ENCODE measurements around the gene FOXC2. TPM values are rescaled to one million over a fixed set of nuclear protein-coding genes. Genes with fewer than 3 reads are reported as not detected.

The FOXC2 gene
- total and polyA plus RNA-seq, 2 of the 13 experiments (the other 11 are each of a cell fraction or from before 2014, with no cell fraction given): not detected

- TF ChIP-seq ZNF142 (CRISPR knock-in tag; IDR thresholded peaks at IDR 0.05) (no peak), SIX1 (CRISPR knock-in tag; IDR thresholded peaks at IDR 0.05; ENCODE audit: borderline replicate concordance) (peak; percentile 77; the same call in 1 of the 2 replicates), PHF8 (CRISPR knock-in tag; IDR thresholded peaks at IDR 0.05) (no peak), ZNF615 (CRISPR knock-in tag; IDR thresholded peaks at IDR 0.05; ENCODE audit: borderline replicate concordance) (no peak), PITX1 (CRISPR knock-in tag; IDR thresholded peaks at IDR 0.05) (no peak), PAX8 (CRISPR knock-in tag; IDR thresholded peaks at IDR 0.05; ENCODE audit: borderline replicate concordance) (no peak), ZFP36 (IDR thresholded peaks at IDR 0.05; ENCODE audit: borderline replicate concordance, low read depth, low read length, partially characterized antibody) (no peak), ZNF143 (CRISPR knock-in tag; IDR thresholded peaks at IDR 0.05) (no peak), DZIP1 (CRISPR knock-in tag; IDR thresholded peaks at IDR 0.05) (no peak)
- TF ChIP-seq, protein P1, sequence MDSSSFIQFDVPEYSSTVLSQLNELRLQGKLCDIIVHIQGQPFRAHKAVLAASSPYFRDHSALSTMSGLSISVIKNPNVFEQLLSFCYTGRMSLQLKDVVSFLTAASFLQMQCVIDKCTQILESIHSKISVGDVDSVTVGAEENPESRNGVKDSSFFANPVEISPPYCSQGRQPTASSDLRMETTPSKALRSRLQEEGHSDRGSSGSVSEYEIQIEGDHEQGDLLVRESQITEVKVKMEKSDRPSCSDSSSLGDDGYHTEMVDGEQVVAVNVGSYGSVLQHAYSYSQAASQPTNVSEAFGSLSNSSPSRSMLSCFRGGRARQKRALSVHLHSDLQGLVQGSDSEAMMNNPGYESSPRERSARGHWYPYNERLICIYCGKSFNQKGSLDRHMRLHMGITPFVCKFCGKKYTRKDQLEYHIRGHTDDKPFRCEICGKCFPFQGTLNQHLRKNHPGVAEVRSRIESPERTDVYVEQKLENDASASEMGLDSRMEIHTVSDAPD (CRISPR knock-in tag; IDR thresholded peaks at IDR 0.05): no peak
- TF ChIP-seq, protein P2, sequence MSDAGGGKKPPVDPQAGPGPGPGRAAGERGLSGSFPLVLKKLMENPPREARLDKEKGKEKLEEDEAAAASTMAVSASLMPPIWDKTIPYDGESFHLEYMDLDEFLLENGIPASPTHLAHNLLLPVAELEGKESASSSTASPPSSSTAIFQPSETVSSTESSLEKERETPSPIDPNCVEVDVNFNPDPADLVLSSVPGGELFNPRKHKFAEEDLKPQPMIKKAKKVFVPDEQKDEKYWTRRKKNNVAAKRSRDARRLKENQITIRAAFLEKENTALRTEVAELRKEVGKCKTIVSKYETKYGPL (CRISPR knock-in tag; IDR thresholded peaks at IDR 0.05): no peak
- TF ChIP-seq, protein P3, sequence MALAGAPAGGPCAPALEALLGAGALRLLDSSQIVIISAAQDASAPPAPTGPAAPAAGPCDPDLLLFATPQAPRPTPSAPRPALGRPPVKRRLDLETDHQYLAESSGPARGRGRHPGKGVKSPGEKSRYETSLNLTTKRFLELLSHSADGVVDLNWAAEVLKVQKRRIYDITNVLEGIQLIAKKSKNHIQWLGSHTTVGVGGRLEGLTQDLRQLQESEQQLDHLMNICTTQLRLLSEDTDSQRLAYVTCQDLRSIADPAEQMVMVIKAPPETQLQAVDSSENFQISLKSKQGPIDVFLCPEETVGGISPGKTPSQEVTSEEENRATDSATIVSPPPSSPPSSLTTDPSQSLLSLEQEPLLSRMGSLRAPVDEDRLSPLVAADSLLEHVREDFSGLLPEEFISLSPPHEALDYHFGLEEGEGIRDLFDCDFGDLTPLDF (CRISPR knock-in tag; IDR thresholded peaks at IDR 0.05): 0 out of 2 replicates have a peak, but pooled peaks have one; percentile 35
Observed at GRCh38 chr16:86575754-86576557, 9.3 kb downstream of the FOXC2 start (continued).
